ENCODE results near the gene PEPD.

The PEPD gene

GRCh38 chr19:33427801-33428626, 93.6 kb downstream of the PEPD start:
- no peak overlapping the region for H3K4me3 ChIP-seq (ENCODE audit: low read length)
- no peak for TF ChIP-seq ZNF274 (IDR thresholded peaks at IDR 0.05; ENCODE audit: low read depth, low read length)

- H3K4me3 ChIP-seq (ENCODE audit: low read length), result no peak overlapping the region
- no peak for TF ChIP-seq ZNF274 (IDR thresholded peaks at IDR 0.05; ENCODE audit: low read depth, low read length)
Observed at GRCh38 chr19:33426621-33427361, 94.8 kb downstream of the PEPD start.

- no peak overlapping the region for H3K4me3 ChIP-seq (ENCODE audit: low read length)
- no peak for TF ChIP-seq ZNF274 (IDR thresholded peaks at IDR 0.05; ENCODE audit: low read depth, low read length)
Observed at GRCh38 chr19:33424181-33424580, 97.4 kb downstream of the PEPD start.

GRCh38 chr19:33422369-33423180, 99.0 kb downstream of the PEPD start:
- no peak overlapping the region for H3K4me3 ChIP-seq (ENCODE audit: low read length)
- TF ChIP-seq ZNF274 (IDR thresholded peaks at IDR 0.05; ENCODE audit: low read depth, low read length), result no peak

GRCh38 chr19:33421368-33421767, 100.2 kb downstream of the PEPD start:
- TF ChIP-seq ZNF274 (IDR thresholded peaks at IDR 0.05; ENCODE audit: low read depth, low read length), result no peak

GRCh38 chr19:33420821-33421220, 100.8 kb downstream of the PEPD start:
- TF ChIP-seq ZNF274 (IDR thresholded peaks at IDR 0.05; ENCODE audit: low read depth, low read length), result no peak
- H3K4me3 ChIP-seq (ENCODE audit: low read length), result no peak overlapping the region

More at GRCh38 chr19:33421368-33421767, 100.2 kb downstream of the PEPD start:
- H3K4me3 ChIP-seq (ENCODE audit: low read length), result no peak overlapping the region

- H3K4me3 ChIP-seq (ENCODE audit: low read length), result no peak overlapping the region
- TF ChIP-seq ZNF274 (IDR thresholded peaks at IDR 0.05; ENCODE audit: low read depth, low read length), result no peak
Observed at GRCh38 chr19:33419788-33420130, 101.8 kb downstream of the PEPD start.

- no peak for TF ChIP-seq ZNF274 (IDR thresholded peaks at IDR 0.05; ENCODE audit: low read depth, low read length)
- no peak overlapping the region for H3K4me3 ChIP-seq (ENCODE audit: low read length)
Observed at GRCh38 chr19:33418871-33419787, 102.5 kb downstream of the PEPD start.

GRCh38 chr19:33418461-33418860, 103.1 kb downstream of the PEPD start:
- TF ChIP-seq ZNF274 (IDR thresholded peaks at IDR 0.05; ENCODE audit: low read depth, low read length), result no peak
- no peak overlapping the region for H3K4me3 ChIP-seq (ENCODE audit: low read length)

- TF ChIP-seq ZNF274 (IDR thresholded peaks at IDR 0.05; ENCODE audit: low read depth, low read length), result no peak
- no peak overlapping the region for H3K4me3 ChIP-seq (ENCODE audit: low read length)
Observed at GRCh38 chr19:33417751-33418150, 103.8 kb downstream of the PEPD start.

- no peak for TF ChIP-seq ZNF274 (IDR thresholded peaks at IDR 0.05; ENCODE audit: low read depth, low read length)
- H3K4me3 ChIP-seq (ENCODE audit: low read length), result no peak overlapping the region
Observed at GRCh38 chr19:33416307-33417215, 105.0 kb downstream of the PEPD start.
